Esophagus muscularis mucosa (tissue), 4 donors: ENCODE measurements around the gene PCED1A. TPM values are rescaled to one million over a fixed set of nuclear protein-coding genes. Genes with fewer than 3 reads are reported as not detected.
A peak's percentile ranks its signal among the peaks of the same experiment; 100 is the strongest.

Source experiments
- DNase-seq: peaks from one replicate; pipeline ENCODE4 v3.0.0-alpha.2; 2017; ENCODE audit errors: extremely low spot score
- H3K27ac ChIP-seq, 4 donors: fragments of 200-600 bp; sonication (generic); replicated peaks in 1 of 4; 1 replicate in 3 of 4; 2 replicates in 1 of 4; pipeline ENCODE4 v1.5.1; 2016 to 2019; ENCODE audit warnings: mild to moderate bottlenecking in 1 of 4
- H3K27me3 ChIP-seq, 4 donors: fragments of 200-600 bp; sonication (generic); one replicate each; pipeline versions ENCODE4 v1.5.1 to v1.6.0; 2016 to 2019
- H3K36me3 ChIP-seq, 4 donors: fragments of 200-600 bp; sonication (generic); one replicate each; pipeline ENCODE4 v1.5.1; 2016 to 2019
- H3K4me1 ChIP-seq, 4 donors: fragments of 200-600 bp; sonication (generic); one replicate each; pipeline ENCODE4 v1.5.1; 2016 to 2019
- H3K4me3 ChIP-seq, 4 donors: fragments of 200-600 bp; sonication (generic); 1 replicate in 2 of 4; 2 replicates in 2 of 4; pipeline ENCODE4 v1.5.1; 2016 to 2019; ENCODE audit warnings: mild to moderate bottlenecking in 4 of 4, moderate library complexity in 1 of 4
- H3K9me3 ChIP-seq, 4 donors: fragments of 200-600 bp; sonication (generic); 1 replicate in 3 of 4; 2 replicates in 1 of 4; pipeline ENCODE4 v1.5.1; 2016 to 2019
- EP300 ChIP-seq: sonication (generic); formaldehyde crosslinking; IDR thresholded peaks from one replicate; pipeline ENCODE4 v1.6.1; 2017; ENCODE audit warnings: antibody characterized with exemption
- POLR2A ChIP-seq: fragments of 450-650 bp; IDR thresholded peaks from one replicate; pipeline ENCODE4 v1.6.1; 2017; ENCODE audit warnings: antibody characterized with exemption, moderate library complexity, mild to moderate bottlenecking, low read depth
- POLR2AphosphoS5 ChIP-seq, 2 donors: sonication (generic); formaldehyde crosslinking; IDR thresholded peaks; one replicate each; pipeline ENCODE4 v1.6.1; 2017; ENCODE audit warnings: antibody characterized with exemption in 2 of 2
- WGBS: methylation state at CpG from one replicate; pipeline ENCODE4 v1.1.5; 2018; 5-methylcytosine and 5-hydroxymethylcytosine counted together
- intact Hi-C: fragments of 100-400 bp; cut with DNase I; formaldehyde crosslinking; loops from one replicate; pipeline ENCODE4 v1.15.1; 2023
- total RNA-seq, 4 donors: library from RNA; depleted of rRNA; stranded (reverse); fragments of >200 nt; gene quantifications; one replicate each; pipeline versions ENCODE4 v1.1.0 to v1.2.1, GENCODE V29; 2016
- TF ChIP-seq, protein P1 (sequence below), 3 experiments: fragments of 200-600 bp in 2 of 3; fragments of 450-650 bp in 1 of 3; sonication (generic) in 2 of 3; IDR thresholded peaks; one replicate each; pipeline ENCODE4 v1.5.1; 2017 to 2019; ENCODE audit warnings: antibody characterized with exemption in 3 of 3, mild to moderate bottlenecking in 2 of 3, moderate library complexity in 1 of 3

The PCED1A gene
- total RNA-seq, 4 donors from 2014 or later: 15.1 to 24.1 (median 22.5) TPM

DNA sequence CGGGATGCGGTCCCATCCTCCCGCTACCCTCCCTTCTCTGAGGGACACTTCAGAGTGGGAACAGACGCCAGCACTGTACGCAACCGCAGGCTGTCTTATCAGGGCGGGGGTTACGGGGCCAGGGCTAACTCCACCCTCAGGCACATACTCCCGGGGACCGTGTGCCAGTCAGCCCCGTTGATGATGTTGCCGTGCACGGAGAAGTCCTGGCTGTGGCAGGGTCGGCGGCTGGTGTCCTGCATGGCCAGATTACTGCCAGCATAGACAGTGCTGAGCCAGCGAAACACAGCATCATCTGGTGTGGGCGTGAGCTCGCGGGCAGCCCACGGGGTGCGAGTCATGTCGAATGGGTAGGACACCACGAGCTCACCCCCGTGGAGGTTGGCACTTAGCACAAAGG, 45.0 kb downstream of the PCED1A start:
- DNase-seq: no peak
- Histone ChIP-seq H3K36me3 (no peaks in the 10 kb centered on the region), H3K9me3 (no peaks in the 10 kb centered on the region), H3K4me3 (no peak overlapping the region), H3K27me3 (peaks cover 0 to 73% (median 11%) of the 10 kb centered on the region in 4 donors), H3K4me1 (peaks cover 0 to 15% (median 13%) of the 10 kb centered on the region in 4 donors), H3K27ac (no peak overlapping the region)
- WGBS: no CpG with 5 or more reads among the region's 24 CpGs
- TF ChIP-seq, protein P1, sequence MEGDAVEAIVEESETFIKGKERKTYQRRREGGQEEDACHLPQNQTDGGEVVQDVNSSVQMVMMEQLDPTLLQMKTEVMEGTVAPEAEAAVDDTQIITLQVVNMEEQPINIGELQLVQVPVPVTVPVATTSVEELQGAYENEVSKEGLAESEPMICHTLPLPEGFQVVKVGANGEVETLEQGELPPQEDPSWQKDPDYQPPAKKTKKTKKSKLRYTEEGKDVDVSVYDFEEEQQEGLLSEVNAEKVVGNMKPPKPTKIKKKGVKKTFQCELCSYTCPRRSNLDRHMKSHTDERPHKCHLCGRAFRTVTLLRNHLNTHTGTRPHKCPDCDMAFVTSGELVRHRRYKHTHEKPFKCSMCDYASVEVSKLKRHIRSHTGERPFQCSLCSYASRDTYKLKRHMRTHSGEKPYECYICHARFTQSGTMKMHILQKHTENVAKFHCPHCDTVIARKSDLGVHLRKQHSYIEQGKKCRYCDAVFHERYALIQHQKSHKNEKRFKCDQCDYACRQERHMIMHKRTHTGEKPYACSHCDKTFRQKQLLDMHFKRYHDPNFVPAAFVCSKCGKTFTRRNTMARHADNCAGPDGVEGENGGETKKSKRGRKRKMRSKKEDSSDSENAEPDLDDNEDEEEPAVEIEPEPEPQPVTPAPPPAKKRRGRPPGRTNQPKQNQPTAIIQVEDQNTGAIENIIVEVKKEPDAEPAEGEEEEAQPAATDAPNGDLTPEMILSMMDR (IDR thresholded peaks at IDR 0.05): no peak
- TF ChIP-seq POLR2AphosphoS5 (IDR thresholded peaks at IDR 0.05): no peak
- no peak for TF ChIP-seq POLR2A
- intact Hi-C loops: no loop called here

DNA sequence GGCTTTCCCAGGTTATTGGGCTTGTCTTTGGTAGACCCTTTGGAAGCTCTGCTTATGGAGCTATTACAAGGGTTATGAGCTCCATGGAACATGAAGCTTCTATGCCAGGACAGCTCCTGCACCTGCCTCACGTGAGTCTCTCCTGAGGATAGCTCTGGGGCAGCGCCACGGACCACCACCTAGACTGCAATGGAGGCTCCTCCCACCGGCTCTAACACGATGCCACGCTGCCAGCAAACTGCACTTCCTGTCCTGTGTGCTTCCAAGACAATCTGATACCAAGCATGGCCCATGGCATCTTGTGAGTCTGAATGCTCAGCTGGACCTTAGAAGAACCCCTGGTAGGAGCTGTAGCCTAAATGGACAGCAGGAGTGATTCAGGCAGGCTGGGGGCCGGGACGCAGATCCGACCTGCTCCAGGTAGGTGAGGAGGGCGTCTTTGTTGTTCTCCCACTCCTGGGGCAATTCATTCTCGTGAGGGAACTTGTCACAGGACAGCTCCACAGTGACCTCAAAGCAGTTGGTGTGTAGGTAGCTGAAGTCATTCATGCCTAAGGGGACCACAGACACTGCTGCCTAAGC, 45.5 kb downstream of the PCED1A start:
- no peaks in the 10 kb centered on the region for H3K9me3 ChIP-seq

DNA sequence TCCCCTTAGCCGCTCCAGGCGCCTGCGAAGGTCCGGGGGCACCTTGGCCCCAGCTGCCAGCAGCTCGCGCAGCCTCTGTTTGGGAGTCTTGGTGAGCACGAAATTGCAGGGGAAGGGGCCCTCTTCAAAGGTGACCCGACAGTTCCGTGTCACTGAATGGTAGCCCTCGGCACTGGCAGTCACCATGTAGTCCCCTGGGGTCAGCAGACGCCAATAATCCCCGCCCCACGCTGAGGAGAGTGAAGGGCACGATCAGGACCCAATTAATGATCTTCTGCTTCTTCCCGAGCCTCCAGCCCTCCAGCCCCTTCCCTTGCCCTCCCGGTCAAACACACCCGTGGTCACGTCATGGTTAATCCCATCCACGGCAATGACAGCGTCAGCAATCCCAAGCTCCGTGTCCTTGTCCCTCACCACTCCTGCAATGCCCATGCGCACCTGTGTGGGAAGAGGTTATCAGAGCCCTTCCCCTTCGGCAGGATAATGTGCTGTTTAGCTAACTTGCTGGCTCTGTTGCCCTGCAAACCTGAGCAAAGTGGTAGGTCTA, 46.2 kb downstream of the PCED1A start:
- H3K4me3 ChIP-seq: no peak overlapping the region
- 90% methylated on average over 23 of the region's 23 CpGs for WGBS
- no peak overlapping the region for H3K27ac ChIP-seq
- peaks cover 0 to 70% (median 5%) of the 10 kb centered on the region in 4 donors for H3K27me3 ChIP-seq
- peaks cover 0 to 3% (median 1%) of the 10 kb centered on the region in 4 donors for H3K4me1 ChIP-seq
- intact Hi-C loops: no loop called here
- H3K9me3 ChIP-seq: no peaks in the 10 kb centered on the region
- H3K36me3 ChIP-seq: no peaks in the 10 kb centered on the region
- no peak for DNase-seq
- TF ChIP-seq EP300 (no peak), POLR2A (no peak), POLR2AphosphoS5 (IDR thresholded peaks at IDR 0.05) (no peak)
- TF ChIP-seq, protein P1 (IDR thresholded peaks at IDR 0.05): no peak

More for the DNA sequence above, 45.5 kb downstream of the PCED1A start:
- peak; percentile 89 for DNase-seq
- H3K4me3 ChIP-seq: no peak overlapping the region
- peaks cover 0 to 70% (median 7%) of the 10 kb centered on the region in 4 donors for H3K27me3 ChIP-seq
- no peaks in the 10 kb centered on the region for H3K36me3 ChIP-seq
- no peak overlapping the region for H3K27ac ChIP-seq
- TF ChIP-seq POLR2AphosphoS5 (IDR thresholded peaks at IDR 0.05) (no peak), EP300 (no peak), POLR2A (no peak)
- TF ChIP-seq, protein P1 (IDR thresholded peaks at IDR 0.05): no peak
- H3K4me1 ChIP-seq: peaks cover 0 to 10% (median 8%) of the 10 kb centered on the region in 4 donors
- intact Hi-C loops: no loop called here
- WGBS: 82% methylated on average over 6 of the region's 11 CpGs

DNA sequence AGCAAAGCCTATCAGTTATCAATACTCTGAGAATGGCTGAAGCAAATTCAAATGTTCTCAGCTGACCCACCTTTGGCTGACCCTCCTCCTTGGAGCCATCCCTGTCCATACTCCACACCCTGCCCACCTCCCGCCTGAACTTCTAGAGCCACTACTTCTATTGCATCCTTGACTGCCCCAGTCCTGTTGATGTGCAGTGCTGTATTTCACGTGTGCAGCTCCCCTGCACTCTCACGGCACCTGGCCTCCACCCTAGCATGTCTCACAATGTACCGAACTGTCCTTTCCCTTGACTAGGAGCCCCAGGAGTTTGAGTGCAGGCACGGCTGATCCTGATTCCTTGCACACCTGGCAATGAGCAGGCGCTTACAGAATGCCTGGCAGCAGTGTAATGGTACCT, 47.0 kb downstream of the PCED1A start:
- Histone ChIP-seq H3K27me3 (peaks cover 0 to 68% (median 5%) of the 10 kb centered on the region in 4 donors), H3K9me3 (no peaks in the 10 kb centered on the region), H3K4me3 (no peak overlapping the region), H3K27ac (no peak overlapping the region), H3K36me3 (no peaks in the 10 kb centered on the region), H3K4me1 (no peaks in the 10 kb centered on the region)
- no peak for DNase-seq
- intact Hi-C loops: no loop called here
- WGBS: 88% methylated on average over 5 of the region's 6 CpGs
- TF ChIP-seq POLR2AphosphoS5 (IDR thresholded peaks at IDR 0.05) (no peak), EP300 (no peak), POLR2A (no peak)
- TF ChIP-seq, protein P1 (IDR thresholded peaks at IDR 0.05): no peak

Other genes with a start within 250 kb of the PCED1A start
- gene NOP56, start 188.0 kb downstream of the PCED1A start, total RNA-seq: 10 to 100 TPM; 31.6 to 96.4 (median 62.8) TPM
- 100 to 1,000 TPM; 115 to 122 (median 118) TPM for gene IDH3B, start 176.4 kb downstream of the PCED1A start, total RNA-seq
- gene EBF4, start 147.9 kb downstream of the PCED1A start, total RNA-seq: 10 to 100 TPM; 23.7 to 46.7 (median 30.1) TPM
- 1 to 10 TPM in 1 of 4 donors, under 1 TPM in 2, not detected in 1; 0.17 to 1.3 (median 0.45) TPM for gene CPXM1, start 40.0 kb downstream of the PCED1A start, total RNA-seq
- not detected for gene C20orf141, start 25.7 kb downstream of the PCED1A start, total RNA-seq
- gene TMEM239, start 24.3 kb downstream of the PCED1A start, total RNA-seq: not detected
- gene VPS16, start 90 bp upstream of the PCED1A start, total RNA-seq: 10 to 100 TPM; 22.0 to 37.5 (median 30.2) TPM
- 10 to 100 TPM; 49.2 to 80.8 (median 60.4) TPM for gene PTPRA, start 32.8 kb upstream of the PCED1A start, total RNA-seq
- gene GNRH2, start 203.0 kb upstream of the PCED1A start, total RNA-seq: not detected
- gene MRPS26, start 205.4 kb upstream of the PCED1A start, total RNA-seq: 10 to 100 TPM; 52.3 to 90.7 (median 71.5) TPM
- not detected for gene OXT, start 231.0 kb upstream of the PCED1A start, total RNA-seq
- gene AVP, start 244.1 kb upstream of the PCED1A start, total RNA-seq: not detected